Caco-2 (cell line): Measurements from ENCODE around the gene RTL10. TPM values are rescaled to one million over a fixed set of nuclear protein-coding genes. Genes with fewer than 3 reads are reported as not detected.

ENCODE experiments used
- BruUV-seq: library from RNA; stranded (reverse); fragments of 400-500 nt; replicated peaks from 2 replicates; lab custom pipeline; 2021; lab: Mats Ljungman, UMichigan
- CTCF ChIA-PET: fragments of 300-600 bp; sonication (Branson Sonifier 250); formaldehyde crosslinking; loops from one replicate; lab custom pipeline; 2022; ENCODE audit warnings: antibody characterized with exemption; lab: Charles Lee
- POLR2A ChIA-PET: fragments of 300-600 bp; sonication (Branson Sonifier 250); formaldehyde crosslinking; loops from one replicate; lab custom pipeline; 2022; ENCODE audit warnings: antibody characterized with exemption; lab: Charles Lee
- DNase-seq, 2 experiments: peaks; one replicate each; pipeline versions ENCODE4 v3.0.0 to v3.0.0-alpha.2; 2020 to 2022
- H3K27me3 ChIP-seq: replicated peaks from 2 replicates; pipeline ENCODE4 v1.6.0; 2011; ENCODE audit warnings: low read length; ENCODE audit not compliant: control insufficient read depth, insufficient read depth
- H3K36me3 ChIP-seq: 2 replicates; pipeline ENCODE4 v1.5.1; 2011; ENCODE audit warnings: low read length; ENCODE audit not compliant: control insufficient read depth, insufficient read depth
- H3K4me1 ChIP-seq: fragments of 250-450 bp; sonication (Bioruptor Pico); 2 replicates; pipeline ENCODE4 v1.5.1; 2020; ENCODE audit warnings: mild to moderate bottlenecking
- H3K4me3 ChIP-seq: 2 replicates; pipeline ENCODE4 v1.5.1; 2011; ENCODE audit warnings: low read depth, mild to moderate bottlenecking, control low read depth, low read length
- H3K9me3 ChIP-seq: fragments of 250-450 bp; sonication (Bioruptor Pico); 2 replicates; pipeline ENCODE4 v1.5.1; 2020; ENCODE audit warnings: mild to moderate bottlenecking, moderate library complexity
- H3K27ac Mint-ChIP-seq: one replicate; pipeline ENCODE4 v1.8.0; 2022; ENCODE audit warnings: mixed read lengths; ENCODE audit not compliant: unreplicated experiment
- H3K27me3 Mint-ChIP-seq: one replicate; pipeline ENCODE4 v1.8.0; 2022; ENCODE audit warnings: mixed read lengths; ENCODE audit not compliant: insufficient read depth, unreplicated experiment
- H3K36me3 Mint-ChIP-seq: one replicate; pipeline ENCODE4 v1.8.0; 2022; ENCODE audit warnings: mild to moderate bottlenecking, mixed read lengths; ENCODE audit not compliant: insufficient read depth, unreplicated experiment
- H3K4me1 Mint-ChIP-seq: one replicate; pipeline ENCODE4 v1.8.0; 2022; ENCODE audit warnings: low read depth, mixed read lengths; ENCODE audit not compliant: unreplicated experiment
- H3K4me3 Mint-ChIP-seq: one replicate; pipeline ENCODE4 v1.8.0; 2022; ENCODE audit warnings: mild to moderate bottlenecking, moderate library complexity, mixed read lengths; ENCODE audit not compliant: unreplicated experiment
- H3K9me3 Mint-ChIP-seq: one replicate; pipeline ENCODE4 v1.8.0; 2022; ENCODE audit warnings: mixed read lengths; ENCODE audit not compliant: unreplicated experiment
- intact Hi-C: fragments of 100-400 bp; cut with micrococcal nuclease; formaldehyde crosslinking; loops from one replicate; pipeline ENCODE4 v1.10.0; 2022; ENCODE audit not compliant: unreplicated experiment
- total RNA-seq: library from RNA; stranded (reverse); gene quantifications from 2 replicates; pipeline ENCODE4 v1.2.3, GENCODE V29; 2022
- TF ChIP-seq, protein P1 (sequence below), 2 experiments: fragments of 200-600 bp in 1 of 2; IDR thresholded peaks; 1 replicate in 1 of 2; 2 replicates in 1 of 2; pipeline versions ENCODE4 v1.5.1 to v1.8.0; 2011 to 2022; ENCODE audit warnings: antibody characterized with exemption in 1 of 2, control low read depth in 1 of 2, inconsistent platforms in 1 of 2, low read depth in 1 of 2, low read length in 1 of 2, mild to moderate bottlenecking in 1 of 2, moderate library complexity in 1 of 2; ENCODE audit not compliant: insufficient read depth in 1 of 2, severe bottlenecking in 1 of 2, unreplicated experiment in 1 of 2

The RTL10 gene
- total RNA-seq, 1 experiment from 2014 or later: 27.5 TPM

DNA sequence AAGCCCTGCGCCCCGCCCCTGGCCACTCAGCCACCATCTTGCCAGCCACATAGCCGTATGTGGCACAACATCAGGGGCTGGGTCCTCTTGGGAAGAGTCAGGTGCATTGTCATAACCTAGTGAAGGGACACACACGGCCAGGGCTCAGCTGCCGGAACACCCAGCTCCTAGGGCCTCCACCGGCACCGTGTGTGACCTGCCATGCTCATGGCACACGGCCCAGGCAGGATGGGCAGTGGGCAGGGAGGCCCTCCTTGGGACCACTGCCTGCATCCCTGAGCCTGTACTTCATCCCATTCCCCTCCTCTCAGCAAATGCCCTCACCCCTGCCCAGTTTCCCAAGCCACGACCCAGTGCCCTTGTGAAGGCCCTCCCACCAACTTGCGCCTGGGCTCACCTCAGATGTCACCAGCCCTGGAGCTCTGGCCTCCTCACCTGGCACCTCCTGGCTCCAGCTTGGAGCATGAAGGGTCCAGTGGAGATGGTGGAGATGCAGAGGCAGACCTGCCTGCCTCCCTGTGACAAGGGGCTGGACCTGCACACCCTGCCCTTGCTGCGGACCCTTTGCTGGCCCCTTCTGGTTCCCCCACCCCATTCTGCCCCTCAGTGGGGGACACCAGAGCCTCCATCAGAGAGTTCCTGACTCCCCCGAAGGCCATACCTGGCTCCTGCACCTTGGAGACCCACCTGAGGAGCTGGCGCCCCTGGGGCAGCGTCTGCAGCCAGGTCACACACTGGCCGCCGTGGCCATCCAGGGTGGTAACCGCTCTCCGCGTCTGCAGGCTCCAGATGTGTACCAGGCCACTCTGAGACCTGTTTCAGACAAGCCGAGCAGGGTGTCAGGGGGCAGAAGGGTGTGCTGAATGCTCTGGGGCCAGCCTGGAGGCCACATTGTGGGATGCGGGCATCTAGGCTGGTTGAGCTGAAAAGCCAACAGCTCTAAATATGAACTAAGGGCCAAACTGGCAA, 34.5 kb downstream of the RTL10 start:
- Histone ChIP-seq H3K4me1 (peaks cover 14% of the 10 kb centered on the region), H3K9me3 (no peaks in the 10 kb centered on the region), H3K27me3 (no peaks in the 10 kb centered on the region), H3K36me3 (no peaks in the 10 kb centered on the region), H3K4me3 (no peak overlapping the region)
- intact Hi-C loops: loop anchor here (1.0 kb wide), 1 partner anchor 90 kb away; no protein-coding TSS in a partner anchor
- DNase-seq: no peak
- H3K36me3 Mint-ChIP-seq: peaks cover 5% of the 10 kb centered on the region
- BruUV-seq: no TSS peak
- H3K27ac Mint-ChIP-seq: no peak overlapping the region
- peaks cover 6% of the 10 kb centered on the region for H3K4me1 Mint-ChIP-seq
- ChIA-PET POLR2A (no interaction called here), CTCF (interaction anchor here (0.9 kb wide), 1 partner anchor 133 kb away, joined by 4 read pairs; no protein-coding TSS in a partner anchor)
- TF ChIP-seq, protein P1, sequence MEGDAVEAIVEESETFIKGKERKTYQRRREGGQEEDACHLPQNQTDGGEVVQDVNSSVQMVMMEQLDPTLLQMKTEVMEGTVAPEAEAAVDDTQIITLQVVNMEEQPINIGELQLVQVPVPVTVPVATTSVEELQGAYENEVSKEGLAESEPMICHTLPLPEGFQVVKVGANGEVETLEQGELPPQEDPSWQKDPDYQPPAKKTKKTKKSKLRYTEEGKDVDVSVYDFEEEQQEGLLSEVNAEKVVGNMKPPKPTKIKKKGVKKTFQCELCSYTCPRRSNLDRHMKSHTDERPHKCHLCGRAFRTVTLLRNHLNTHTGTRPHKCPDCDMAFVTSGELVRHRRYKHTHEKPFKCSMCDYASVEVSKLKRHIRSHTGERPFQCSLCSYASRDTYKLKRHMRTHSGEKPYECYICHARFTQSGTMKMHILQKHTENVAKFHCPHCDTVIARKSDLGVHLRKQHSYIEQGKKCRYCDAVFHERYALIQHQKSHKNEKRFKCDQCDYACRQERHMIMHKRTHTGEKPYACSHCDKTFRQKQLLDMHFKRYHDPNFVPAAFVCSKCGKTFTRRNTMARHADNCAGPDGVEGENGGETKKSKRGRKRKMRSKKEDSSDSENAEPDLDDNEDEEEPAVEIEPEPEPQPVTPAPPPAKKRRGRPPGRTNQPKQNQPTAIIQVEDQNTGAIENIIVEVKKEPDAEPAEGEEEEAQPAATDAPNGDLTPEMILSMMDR (IDR thresholded peaks at IDR 0.05; ENCODE audit: insufficient read depth in 1 of 2, low read depth in 1 of 2, low read length in 1 of 2, severe bottlenecking in 1 of 2, unreplicated experiment in 1 of 2): no peak
- no peaks in the 10 kb centered on the region for H3K9me3 Mint-ChIP-seq
- no peak overlapping the region for H3K4me3 Mint-ChIP-seq
- H3K27me3 Mint-ChIP-seq: no peaks in the 10 kb centered on the region

DNA sequence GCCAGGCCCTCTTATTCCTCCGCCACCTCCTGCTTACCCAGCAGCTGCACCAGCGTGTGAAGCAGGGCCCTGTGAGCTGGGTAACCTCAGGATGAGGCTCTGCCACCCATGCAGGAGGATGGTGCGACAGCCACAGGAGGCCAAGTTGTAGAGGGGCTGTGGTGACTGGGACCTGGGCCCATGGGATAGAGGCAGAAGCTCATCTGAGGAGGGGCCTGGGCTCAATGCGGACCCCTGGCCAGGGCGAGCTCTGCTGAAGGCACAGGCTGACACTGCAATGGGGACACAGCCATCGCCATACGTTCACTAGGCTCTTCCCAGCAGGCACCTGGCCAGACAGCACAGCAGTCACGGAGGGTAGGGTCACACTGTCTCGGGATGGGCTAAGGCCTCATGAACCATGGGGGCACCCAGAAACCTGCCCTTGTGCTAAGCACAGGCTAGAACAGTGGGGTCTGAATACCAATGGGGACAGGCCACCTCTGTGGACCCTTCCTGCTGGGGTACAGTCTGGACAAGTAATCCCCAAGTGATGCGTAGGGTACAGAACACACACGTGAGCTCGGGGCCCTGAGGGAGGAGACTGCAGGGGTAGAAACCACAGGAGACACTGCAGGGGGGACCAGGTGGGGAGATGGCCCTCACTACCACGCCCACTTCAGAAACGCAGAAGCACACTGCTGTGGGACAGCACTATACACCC, 35.3 kb downstream of the RTL10 start:
- TF ChIP-seq, protein P1 (IDR thresholded peaks at IDR 0.05; ENCODE audit: insufficient read depth in 1 of 2, low read depth in 1 of 2, low read length in 1 of 2, severe bottlenecking in 1 of 2, unreplicated experiment in 1 of 2): no peak
- Mint-ChIP-seq H3K4me1 (peaks cover 6% of the 10 kb centered on the region), H3K4me3 (no peak overlapping the region), H3K27me3 (no peaks in the 10 kb centered on the region), H3K27ac (no peak overlapping the region), H3K36me3 (peaks cover 5% of the 10 kb centered on the region), H3K9me3 (no peaks in the 10 kb centered on the region)
- no peaks in the 10 kb centered on the region for H3K27me3 ChIP-seq
- no peaks in the 10 kb centered on the region for H3K9me3 ChIP-seq
- intact Hi-C loops: no loop called here
- ChIA-PET POLR2A (no interaction called here), CTCF (no interaction called here)
- no peak overlapping the region for H3K4me3 ChIP-seq
- H3K36me3 ChIP-seq: no peaks in the 10 kb centered on the region
- peaks cover 6% of the 10 kb centered on the region for H3K4me1 ChIP-seq
- no peak for DNase-seq
- BruUV-seq: no TSS peak
